ENCODE results near the gene CCDC54. TPM values are rescaled to one million over a fixed set of nuclear protein-coding genes. Genes with fewer than 3 reads are reported as not detected.

CCDC54 gene
- total RNA-seq, 1 experiment from 2014 or later, result not detected

DNA sequence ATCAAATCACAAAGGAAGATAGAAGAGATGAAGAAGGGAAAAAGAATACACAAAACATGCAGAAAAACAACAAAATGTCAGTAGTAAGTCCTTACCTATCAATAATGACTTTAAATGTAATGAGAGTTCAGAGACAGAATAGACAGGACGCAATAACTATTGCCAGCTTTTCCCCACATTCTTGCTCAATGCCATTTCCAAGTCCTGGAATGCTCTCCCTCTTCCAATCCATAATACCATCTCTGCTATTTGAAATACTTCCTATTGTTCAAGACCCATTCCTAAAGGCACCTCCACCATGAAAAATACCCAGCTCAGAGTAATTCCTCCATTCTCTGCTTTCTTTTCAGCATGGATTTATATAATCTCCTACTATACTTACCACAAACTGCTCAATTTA is 33.4 kb downstream of the CCDC54 start:
- Histone ChIP-seq H3K4ac (ENCODE audit: low read depth, low read length) (no peak overlapping the region), H2BK5ac (ENCODE audit: insufficient read length, low read length) (no peak overlapping the region), H3K9me3 (ENCODE audit: control insufficient read depth, low read depth, low read length) (no peaks in the 10 kb centered on the region), H2BK120ac (ENCODE audit: low read depth, low read length, poor library complexity, severe bottlenecking) (no peak overlapping the region), H3K23ac (ENCODE audit: insufficient read length, low read depth, low read length) (no peak overlapping the region), H2AK5ac (ENCODE audit: insufficient read length, low read length) (no peak overlapping the region), H4K8ac (replicated peaks; ENCODE audit: insufficient read length, low read depth, low read length) (no peak overlapping the region), H3K18ac (ENCODE audit: insufficient read length, low read depth, low read length) (no peak overlapping the region), H3K27ac (ENCODE audit: insufficient read length, low read depth, low read length) (no peak overlapping the region), H2BK15ac (ENCODE audit: low read depth, low read length) (no peak overlapping the region), H3K14ac (ENCODE audit: insufficient read depth, low read length) (no peak overlapping the region), H3K79me2 (ENCODE audit: insufficient read depth, low read length) (no peaks in the 10 kb centered on the region), H3T11ph (ENCODE audit: low read length) (no peak overlapping the region), H3K4me1 (ENCODE audit: insufficient read depth, low read length) (no peaks in the 10 kb centered on the region), H3K27me3 (ENCODE audit: insufficient read depth, low read length) (no peaks in the 10 kb centered on the region), H3K9ac (ENCODE audit: extremely low read depth, insufficient read length, low read length) (no peak overlapping the region), H2BK20ac (ENCODE audit: low read depth, low read length, poor library complexity, severe bottlenecking) (no peak overlapping the region), H2AFZ (ENCODE audit: low read length) (no peak overlapping the region), H3K79me1 (ENCODE audit: insufficient read depth, low read depth, low read length, poor library complexity, severe bottlenecking) (no peaks in the 10 kb centered on the region), H3K56ac (ENCODE audit: insufficient read length, low read depth, low read length) (no peak overlapping the region), H4K20me1 (ENCODE audit: control insufficient read depth, insufficient read depth, insufficient read length) (no peaks in the 10 kb centered on the region), H3K4me2 (ENCODE audit: insufficient read depth, insufficient read length, low read length) (no peak overlapping the region), H2BK12ac (ENCODE audit: insufficient read length, low read depth, low read length) (no peak overlapping the region), H3K23me2 (ENCODE audit: insufficient read length, low read depth, low read length, poor library complexity, severe bottlenecking) (no peaks in the 10 kb centered on the region), H4K91ac (ENCODE audit: insufficient read length, low read depth, low read length) (no peak overlapping the region), H4K5ac (ENCODE audit: insufficient read length, low read depth, low read length) (no peak overlapping the region)
- Mint-ChIP-seq H3K4me3 (no peak overlapping the region; a peak in 1 of 5 replicates), H3K4me1 (no peaks in the 10 kb centered on the region; a peak in 1 of 4 replicates), H3K27me3 (ENCODE audit: low read depth) (no peaks in the 10 kb centered on the region), H3K9me3 (peaks cover 9 to 10% of the 10 kb centered on the region in 2 experiments; a peak in 4 of 5 replicates), H3K27ac (no peak overlapping the region), H3K36me3 (ENCODE audit: insufficient read depth in 1 of 3, low read depth in 3 of 3) (peaks cover 0 to 8% (median 0%) of the 10 kb centered on the region in 3 experiments; a peak in 3 of 7 replicates)
- no peak for DNase-seq
- no peak for TF ChIP-seq CTCF (conservative IDR thresholded peaks at IDR 0.05)
- WGBS (ENCODE audit: extremely low coverage, insufficient read length, low lambda C conversion rate), result no CpG with 5 or more reads among the region's 1 CpG

Data from H9 (cell line).